Liver (tissue), 9 donors: Measurements from ENCODE around the gene NKX1-1. TPM values are rescaled to one million over a fixed set of nuclear protein-coding genes. Genes with fewer than 3 reads are reported as not detected.

Experiments
- DNase-seq: peaks from one replicate; pipeline ENCODE4 v3.0.0-alpha.2; 2017; ENCODE audit warnings: low spot score
- H3K27ac ChIP-seq, 2 donors: one replicate each; pipeline ENCODE4 v1.7.0; 2013; ENCODE audit warnings: inconsistent platforms in 2 of 2, low read length in 2 of 2, control low read depth in 1 of 2, low read depth in 1 of 2, mild to moderate bottlenecking in 1 of 2
- H3K27me3 ChIP-seq, 4 donors: one replicate each; pipeline versions ENCODE4 v1.6.1 to v1.7.0; 2013; ENCODE audit warnings: low read length in 3 of 4, inconsistent platforms in 1 of 4, mild to moderate bottlenecking in 1 of 4, moderate library complexity in 1 of 4; ENCODE audit not compliant: control insufficient read depth in 4 of 4, insufficient read depth in 4 of 4
- H3K36me3 ChIP-seq, 4 donors: one replicate each; pipeline versions ENCODE4 v1.6.1 to v1.7.0; 2013; ENCODE audit warnings: low read length in 3 of 4, mild to moderate bottlenecking in 3 of 4, low read depth in 1 of 4, moderate library complexity in 1 of 4; ENCODE audit not compliant: control insufficient read depth in 4 of 4, insufficient read depth in 3 of 4
- H3K4me1 ChIP-seq, 4 donors: one replicate each; pipeline versions ENCODE4 v1.6.1 to v1.7.0; 2013; ENCODE audit warnings: low read length in 3 of 4, mild to moderate bottlenecking in 3 of 4, moderate library complexity in 1 of 4; ENCODE audit not compliant: control insufficient read depth in 4 of 4, insufficient read depth in 4 of 4
- H3K4me3 ChIP-seq, 3 donors: one replicate each; pipeline versions ENCODE4 v1.6.1 to v1.7.0; 2013; ENCODE audit warnings: low read length in 3 of 3, control low read depth in 1 of 3, low read depth in 1 of 3, mild to moderate bottlenecking in 1 of 3
- H3K9ac ChIP-seq, 2 donors: one replicate each; pipeline ENCODE4 v1.7.0; 2013; ENCODE audit warnings: low read length in 2 of 2, mild to moderate bottlenecking in 2 of 2, moderate library complexity in 2 of 2, control low read depth in 1 of 2, low read depth in 1 of 2
- H3K9me3 ChIP-seq, 4 donors: one replicate each; pipeline versions ENCODE4 v1.6.1 to v1.7.0; 2013; ENCODE audit warnings: low read length in 3 of 4; ENCODE audit not compliant: control insufficient read depth in 4 of 4
- EGR1 ChIP-seq, 2 donors: IDR thresholded peaks; 2 replicates each; pipeline ENCODE4 v1.6.1; 2016 to 2018; ENCODE audit warnings: antibody characterized with exemption in 2 of 2, low read depth in 2 of 2
- FOXA1 ChIP-seq: IDR thresholded peaks from 2 replicates; pipeline ENCODE4 v1.6.1; 2016; ENCODE audit warnings: antibody characterized with exemption
- FOXA2 ChIP-seq: IDR thresholded peaks from 2 replicates; pipeline ENCODE4 v1.6.1; 2016; ENCODE audit warnings: antibody characterized with exemption
- GABPA ChIP-seq, 2 donors: IDR thresholded peaks in 1 of 2; conservative IDR thresholded peaks in 1 of 2; 2 replicates each; pipeline ENCODE4 v1.6.1; 2016; ENCODE audit warnings: antibody characterized with exemption in 2 of 2, mild to moderate bottlenecking in 1 of 2, moderate library complexity in 1 of 2
- HNF4A ChIP-seq, 2 donors: conservative IDR thresholded peaks; 2 replicates each; pipeline ENCODE4 v1.6.1; 2016; ENCODE audit warnings: antibody characterized with exemption in 2 of 2, mild to moderate bottlenecking in 2 of 2
- JUND ChIP-seq, 2 donors: IDR thresholded peaks; 2 replicates each; pipeline ENCODE4 v1.6.1; 2016; ENCODE audit warnings: antibody characterized with exemption in 2 of 2
- NR2F2 ChIP-seq: IDR thresholded peaks from 2 replicates; pipeline ENCODE4 v1.6.1; 2016; ENCODE audit warnings: antibody characterized with exemption
- RAD21 ChIP-seq, 2 donors: IDR thresholded peaks; 2 replicates each; pipeline ENCODE4 v1.6.1; 2016; ENCODE audit warnings: antibody characterized with exemption in 2 of 2, mild to moderate bottlenecking in 2 of 2
- RXRA ChIP-seq, 2 donors: IDR thresholded peaks; 2 replicates each; pipeline ENCODE4 v1.6.1; 2017 to 2018; ENCODE audit warnings: antibody characterized with exemption in 2 of 2, mild to moderate bottlenecking in 1 of 2
- SP1 ChIP-seq: IDR thresholded peaks from 2 replicates; pipeline ENCODE4 v1.6.1; 2018; ENCODE audit warnings: antibody characterized with exemption, mild to moderate bottlenecking
- TAF1 ChIP-seq: conservative IDR thresholded peaks from 2 replicates; pipeline ENCODE4 v1.6.1; 2016; ENCODE audit warnings: antibody characterized with exemption, mild to moderate bottlenecking
- YY1 ChIP-seq: IDR thresholded peaks from 2 replicates; pipeline ENCODE4 v1.6.1; 2016; ENCODE audit warnings: antibody characterized with exemption, mild to moderate bottlenecking
- WGBS: extraction: QIAGEN DNeasy Blood & Tissue Kit; methylation state at CpG from one replicate; pipeline ENCODE4 v1.1.7; 2013; 5-methylcytosine and 5-hydroxymethylcytosine counted together
- polyA plus RNA-seq, 2 donors: library from polyadenylated mRNA; stranded (reverse) in 1 of 2; unstranded in 1 of 2; fragments of 200-250 nt in 1 of 2; fragments of >200 nt in 1 of 2; fragmentation: Nextera tagmentation in 1 of 2; extraction: Ambion mirVana in 1 of 2; gene quantifications; one replicate each; pipeline versions ENCODE4 v1.2.1 to v1.2.3, GENCODE V29; 2013 to 2015
- total RNA-seq, 2 donors: library from RNA; depleted of rRNA; stranded (reverse); fragments of >200 nt; gene quantifications; one replicate each; pipeline ENCODE4 v1.2.3, GENCODE V29; 2014
- TF ChIP-seq, protein P1 (sequence below): IDR thresholded peaks from 2 replicates; pipeline ENCODE4 v1.6.1; 2016; ENCODE audit warnings: antibody characterized with exemption, mild to moderate bottlenecking
- TF ChIP-seq, protein P2 (sequence below): IDR thresholded peaks from 2 replicates; pipeline ENCODE4 v1.6.1; 2016; ENCODE audit warnings: antibody characterized with exemption
- TF ChIP-seq, protein P3 (sequence below): IDR thresholded peaks from 2 replicates; pipeline ENCODE4 v1.6.1; 2016; ENCODE audit warnings: antibody characterized with exemption
- TF ChIP-seq, protein P4 (sequence below): fragments of 150-350 bp; IDR thresholded peaks from 2 replicates; pipeline ENCODE4 v1.5.1; 2017; ENCODE audit warnings: improper control_type of control experiment, low read depth, low read length; ENCODE audit not compliant: missing input control
- donor health status: healthy.
- donor health status: healthy.
- donor health status: healthy.
- donor health status: healthy.
- donor health status: healthy.

The NKX1-1 gene
- total and polyA plus RNA-seq, 4 donors, result not detected

DNA sequence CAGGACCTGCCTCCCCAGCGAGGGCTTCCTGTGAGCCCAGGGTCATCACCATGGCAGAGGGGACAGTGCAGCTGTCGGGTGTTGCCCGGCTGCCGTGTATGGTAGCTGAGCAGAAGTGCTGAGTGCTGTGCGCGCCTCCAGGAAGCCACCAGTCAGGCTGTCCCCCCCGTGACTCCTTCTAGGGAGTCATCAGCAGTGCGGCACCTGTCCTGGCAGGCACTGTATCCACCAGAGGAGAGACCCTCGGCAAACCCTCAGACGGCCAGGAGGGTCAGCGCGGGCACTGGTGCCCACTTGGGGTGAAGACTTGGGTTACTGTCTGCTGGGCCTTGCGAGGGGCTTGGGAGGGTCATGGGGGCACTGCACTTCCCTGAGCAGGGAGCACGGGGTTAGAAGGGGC is 50.9 kb downstream of the NKX1-1 start:
- Histone ChIP-seq H3K4me1 (no peaks in the 10 kb centered on the region), H3K4me3 (no peak overlapping the region), H3K9me3 (no peaks in the 10 kb centered on the region), H3K9ac (no peak overlapping the region), H3K27ac (no peak overlapping the region), H3K27me3 (no peaks in the 10 kb centered on the region), H3K36me3 (peaks cover 4 to 29% (median 9%) of the 10 kb centered on the region in 4 donors)
- TF ChIP-seq RXRA (IDR thresholded peaks at IDR 0.05) (no peak), SP1 (no peak), FOXA2 (no peak), FOXA1 (no peak), EGR1 (IDR thresholded peaks at IDR 0.05; ENCODE audit: low read depth in 2 of 2) (no peak), JUND (IDR thresholded peaks at IDR 0.05) (no peak), NR2F2 (no peak), TAF1 (no peak), HNF4A (conservative IDR thresholded peaks at IDR 0.05) (no peak), GABPA (IDR thresholded peaks at IDR 0.05 in 1 of 2, conservative IDR thresholded peaks at IDR 0.05 in 1 of 2) (no peak), RAD21 (IDR thresholded peaks at IDR 0.05) (no peak)
- TF ChIP-seq, protein P1, sequence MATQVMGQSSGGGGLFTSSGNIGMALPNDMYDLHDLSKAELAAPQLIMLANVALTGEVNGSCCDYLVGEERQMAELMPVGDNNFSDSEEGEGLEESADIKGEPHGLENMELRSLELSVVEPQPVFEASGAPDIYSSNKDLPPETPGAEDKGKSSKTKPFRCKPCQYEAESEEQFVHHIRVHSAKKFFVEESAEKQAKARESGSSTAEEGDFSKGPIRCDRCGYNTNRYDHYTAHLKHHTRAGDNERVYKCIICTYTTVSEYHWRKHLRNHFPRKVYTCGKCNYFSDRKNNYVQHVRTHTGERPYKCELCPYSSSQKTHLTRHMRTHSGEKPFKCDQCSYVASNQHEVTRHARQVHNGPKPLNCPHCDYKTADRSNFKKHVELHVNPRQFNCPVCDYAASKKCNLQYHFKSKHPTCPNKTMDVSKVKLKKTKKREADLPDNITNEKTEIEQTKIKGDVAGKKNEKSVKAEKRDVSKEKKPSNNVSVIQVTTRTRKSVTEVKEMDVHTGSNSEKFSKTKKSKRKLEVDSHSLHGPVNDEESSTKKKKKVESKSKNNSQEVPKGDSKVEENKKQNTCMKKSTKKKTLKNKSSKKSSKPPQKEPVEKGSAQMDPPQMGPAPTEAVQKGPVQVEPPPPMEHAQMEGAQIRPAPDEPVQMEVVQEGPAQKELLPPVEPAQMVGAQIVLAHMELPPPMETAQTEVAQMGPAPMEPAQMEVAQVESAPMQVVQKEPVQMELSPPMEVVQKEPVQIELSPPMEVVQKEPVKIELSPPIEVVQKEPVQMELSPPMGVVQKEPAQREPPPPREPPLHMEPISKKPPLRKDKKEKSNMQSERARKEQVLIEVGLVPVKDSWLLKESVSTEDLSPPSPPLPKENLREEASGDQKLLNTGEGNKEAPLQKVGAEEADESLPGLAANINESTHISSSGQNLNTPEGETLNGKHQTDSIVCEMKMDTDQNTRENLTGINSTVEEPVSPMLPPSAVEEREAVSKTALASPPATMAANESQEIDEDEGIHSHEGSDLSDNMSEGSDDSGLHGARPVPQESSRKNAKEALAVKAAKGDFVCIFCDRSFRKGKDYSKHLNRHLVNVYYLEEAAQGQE, result no peak
- TF ChIP-seq, protein P2, sequence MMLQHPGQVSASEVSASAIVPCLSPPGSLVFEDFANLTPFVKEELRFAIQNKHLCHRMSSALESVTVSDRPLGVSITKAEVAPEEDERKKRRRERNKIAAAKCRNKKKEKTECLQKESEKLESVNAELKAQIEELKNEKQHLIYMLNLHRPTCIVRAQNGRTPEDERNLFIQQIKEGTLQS, result no peak
- TF ChIP-seq, protein P3, sequence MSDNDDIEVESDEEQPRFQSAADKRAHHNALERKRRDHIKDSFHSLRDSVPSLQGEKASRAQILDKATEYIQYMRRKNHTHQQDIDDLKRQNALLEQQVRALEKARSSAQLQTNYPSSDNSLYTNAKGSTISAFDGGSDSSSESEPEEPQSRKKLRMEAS, result no peak
- TF ChIP-seq, protein P4, sequence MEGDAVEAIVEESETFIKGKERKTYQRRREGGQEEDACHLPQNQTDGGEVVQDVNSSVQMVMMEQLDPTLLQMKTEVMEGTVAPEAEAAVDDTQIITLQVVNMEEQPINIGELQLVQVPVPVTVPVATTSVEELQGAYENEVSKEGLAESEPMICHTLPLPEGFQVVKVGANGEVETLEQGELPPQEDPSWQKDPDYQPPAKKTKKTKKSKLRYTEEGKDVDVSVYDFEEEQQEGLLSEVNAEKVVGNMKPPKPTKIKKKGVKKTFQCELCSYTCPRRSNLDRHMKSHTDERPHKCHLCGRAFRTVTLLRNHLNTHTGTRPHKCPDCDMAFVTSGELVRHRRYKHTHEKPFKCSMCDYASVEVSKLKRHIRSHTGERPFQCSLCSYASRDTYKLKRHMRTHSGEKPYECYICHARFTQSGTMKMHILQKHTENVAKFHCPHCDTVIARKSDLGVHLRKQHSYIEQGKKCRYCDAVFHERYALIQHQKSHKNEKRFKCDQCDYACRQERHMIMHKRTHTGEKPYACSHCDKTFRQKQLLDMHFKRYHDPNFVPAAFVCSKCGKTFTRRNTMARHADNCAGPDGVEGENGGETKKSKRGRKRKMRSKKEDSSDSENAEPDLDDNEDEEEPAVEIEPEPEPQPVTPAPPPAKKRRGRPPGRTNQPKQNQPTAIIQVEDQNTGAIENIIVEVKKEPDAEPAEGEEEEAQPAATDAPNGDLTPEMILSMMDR, result no peak
- 96% methylated on average over 14 of the region's 14 CpGs for WGBS
- no peak for DNase-seq

DNA sequence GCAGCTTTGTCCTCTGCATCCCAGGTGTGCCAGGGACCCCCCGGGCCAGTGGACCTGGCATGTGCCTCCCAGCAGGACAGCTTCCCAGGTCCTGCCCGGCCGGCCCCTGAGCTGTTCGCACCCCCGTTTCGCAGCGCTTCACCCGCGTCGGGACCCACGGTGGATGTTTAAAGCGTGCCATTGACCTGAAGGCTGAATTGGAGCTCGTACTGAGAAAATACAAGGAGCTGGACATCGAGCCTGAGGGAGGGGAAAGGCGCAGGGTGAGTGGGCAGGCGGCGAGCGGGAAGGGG is 51.3 kb downstream of the NKX1-1 start:
- WGBS, result 96% methylated on average over 18 of the region's 18 CpGs
- no peaks in the 10 kb centered on the region for H3K4me1 ChIP-seq
- TF ChIP-seq EGR1 (IDR thresholded peaks at IDR 0.05; ENCODE audit: low read depth in 2 of 2), result no peak
- TF ChIP-seq HNF4A (conservative IDR thresholded peaks at IDR 0.05), result no peak
- no peak for TF ChIP-seq FOXA2
- no peak for TF ChIP-seq NR2F2
- TF ChIP-seq, protein P2, result no peak
- no peak for TF ChIP-seq YY1
- TF ChIP-seq, protein P3, result no peak
- H3K9me3 ChIP-seq, result no peaks in the 10 kb centered on the region
- no peak for DNase-seq
- H3K4me3 ChIP-seq, result no peak overlapping the region
- H3K27ac ChIP-seq, result no peak overlapping the region
- no peaks in the 10 kb centered on the region for H3K27me3 ChIP-seq
- H3K36me3 ChIP-seq, result peaks cover 4 to 29% (median 9%) of the 10 kb centered on the region in 4 donors
- no peak overlapping the region for H3K9ac ChIP-seq
